Thoracic aorta (tissue), 2 donors: ENCODE results near the gene MED25. TPM values are rescaled to one million over a fixed set of nuclear protein-coding genes. Genes with fewer than 3 reads are reported as not detected.

Experiments
- ATAC-seq: fragments of 150-250 bp; one replicate; pipeline ENCODE4 v1.8.0; 2017; ENCODE audit warnings: low read depth; ENCODE audit not compliant: insufficient number of reproducible peaks, low FRiP score
- DNase-seq: peaks from one replicate; pipeline ENCODE4 v3.0.0-alpha.2; 2020; ENCODE audit warnings: low spot score
- H3K27ac ChIP-seq, 2 donors: fragments of 200-600 bp; sonication (generic); 1 replicate in 1 of 2; 2 replicates in 1 of 2; pipeline ENCODE4 v1.5.1; 2016; ENCODE audit warnings: mild to moderate bottlenecking in 2 of 2, moderate library complexity in 2 of 2
- H3K27me3 ChIP-seq: fragments of 200-600 bp; sonication (generic); replicated peaks from 2 replicates; pipeline ENCODE4 v1.6.0; 2016; ENCODE audit warnings: mild to moderate bottlenecking; ENCODE audit not compliant: insufficient read depth
- H3K36me3 ChIP-seq: fragments of 200-600 bp; sonication (generic); one replicate; pipeline ENCODE4 v1.5.1; 2016
- H3K4me1 ChIP-seq, 2 donors: fragments of 200-600 bp; sonication (generic); 1 replicate in 1 of 2; 2 replicates in 1 of 2; pipeline versions ENCODE4 v1.5.1 to v1.6.0; 2016; ENCODE audit warnings: low read depth in 2 of 2, mild to moderate bottlenecking in 1 of 2; ENCODE audit not compliant: control insufficient read depth in 1 of 2
- H3K4me3 ChIP-seq: fragments of 200-600 bp; sonication (generic); 2 replicates; pipeline ENCODE4 v1.5.1; 2016; ENCODE audit warnings: mild to moderate bottlenecking
- H3K9me3 ChIP-seq: fragments of 200-600 bp; sonication (generic); 2 replicates; pipeline ENCODE4 v1.5.1; 2016
- total RNA-seq, 2 donors: library from RNA; depleted of rRNA; stranded (reverse); fragments of >200 nt; gene quantifications; one replicate each; pipeline versions ENCODE4 v1.1.0 to v1.2.3, GENCODE V29; 2016
- TF ChIP-seq, protein P1 (sequence below): fragments of 200-600 bp; sonication (generic); IDR thresholded peaks from one replicate; pipeline ENCODE4 v1.5.1; 2019; ENCODE audit warnings: antibody characterized with exemption

Gene MED25
- total RNA-seq, 2 donors from 2014 or later: 29.8 to 37.0 TPM

DNA sequence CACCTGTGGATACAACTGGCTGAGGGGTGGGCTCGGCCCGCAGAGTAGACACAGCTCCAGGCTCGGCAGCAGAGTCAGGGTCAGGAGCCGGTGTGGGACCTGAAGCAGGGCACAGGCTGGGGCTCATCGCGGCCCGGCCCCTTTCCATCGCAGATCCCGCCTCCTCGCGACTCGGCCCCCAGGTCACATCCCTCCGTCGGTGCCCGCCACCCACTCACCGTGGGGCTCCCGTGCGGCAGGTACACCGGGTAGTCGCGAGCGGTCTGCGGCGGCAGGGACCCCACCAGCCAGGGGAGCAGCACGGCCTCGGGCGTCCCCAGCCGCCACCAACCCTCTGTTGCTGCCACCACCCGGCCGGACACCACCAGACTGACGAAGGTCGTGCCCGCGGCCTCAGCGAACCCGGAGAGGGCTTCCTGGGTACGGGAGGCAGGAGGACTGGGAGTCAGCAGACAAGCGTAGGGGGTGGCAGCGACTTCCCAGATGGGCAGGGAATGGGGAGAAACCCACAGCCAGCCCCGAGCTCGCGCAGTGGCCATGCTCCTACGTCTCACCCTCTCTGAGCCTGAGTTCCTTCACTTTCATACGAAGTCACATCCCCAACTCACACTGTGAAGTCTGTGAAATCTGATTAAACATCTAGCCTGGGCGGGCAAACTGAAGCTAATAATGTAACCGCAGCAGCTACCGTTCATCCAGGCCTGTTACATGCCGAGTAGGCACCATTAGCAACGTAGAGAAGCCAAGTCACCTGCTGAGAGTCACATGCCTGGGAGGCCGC, 8.7 kb upstream of the MED25 start:
- peak overlapping the region; percentile 69 to 73 for H3K27ac ChIP-seq
- H3K27me3 ChIP-seq: no peaks in the 10 kb centered on the region
- TF ChIP-seq, protein P1, sequence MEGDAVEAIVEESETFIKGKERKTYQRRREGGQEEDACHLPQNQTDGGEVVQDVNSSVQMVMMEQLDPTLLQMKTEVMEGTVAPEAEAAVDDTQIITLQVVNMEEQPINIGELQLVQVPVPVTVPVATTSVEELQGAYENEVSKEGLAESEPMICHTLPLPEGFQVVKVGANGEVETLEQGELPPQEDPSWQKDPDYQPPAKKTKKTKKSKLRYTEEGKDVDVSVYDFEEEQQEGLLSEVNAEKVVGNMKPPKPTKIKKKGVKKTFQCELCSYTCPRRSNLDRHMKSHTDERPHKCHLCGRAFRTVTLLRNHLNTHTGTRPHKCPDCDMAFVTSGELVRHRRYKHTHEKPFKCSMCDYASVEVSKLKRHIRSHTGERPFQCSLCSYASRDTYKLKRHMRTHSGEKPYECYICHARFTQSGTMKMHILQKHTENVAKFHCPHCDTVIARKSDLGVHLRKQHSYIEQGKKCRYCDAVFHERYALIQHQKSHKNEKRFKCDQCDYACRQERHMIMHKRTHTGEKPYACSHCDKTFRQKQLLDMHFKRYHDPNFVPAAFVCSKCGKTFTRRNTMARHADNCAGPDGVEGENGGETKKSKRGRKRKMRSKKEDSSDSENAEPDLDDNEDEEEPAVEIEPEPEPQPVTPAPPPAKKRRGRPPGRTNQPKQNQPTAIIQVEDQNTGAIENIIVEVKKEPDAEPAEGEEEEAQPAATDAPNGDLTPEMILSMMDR: no peak
- H3K4me3 ChIP-seq: peak overlapping the region; percentile 95
- DNase-seq: no peak
- H3K9me3 ChIP-seq: no peaks in the 10 kb centered on the region
- peaks cover 14% of the 10 kb centered on the region for H3K36me3 ChIP-seq
- H3K4me1 ChIP-seq: peaks cover 14 to 31% of the 10 kb centered on the region in 2 donors
- ATAC-seq: no peak

DNA sequence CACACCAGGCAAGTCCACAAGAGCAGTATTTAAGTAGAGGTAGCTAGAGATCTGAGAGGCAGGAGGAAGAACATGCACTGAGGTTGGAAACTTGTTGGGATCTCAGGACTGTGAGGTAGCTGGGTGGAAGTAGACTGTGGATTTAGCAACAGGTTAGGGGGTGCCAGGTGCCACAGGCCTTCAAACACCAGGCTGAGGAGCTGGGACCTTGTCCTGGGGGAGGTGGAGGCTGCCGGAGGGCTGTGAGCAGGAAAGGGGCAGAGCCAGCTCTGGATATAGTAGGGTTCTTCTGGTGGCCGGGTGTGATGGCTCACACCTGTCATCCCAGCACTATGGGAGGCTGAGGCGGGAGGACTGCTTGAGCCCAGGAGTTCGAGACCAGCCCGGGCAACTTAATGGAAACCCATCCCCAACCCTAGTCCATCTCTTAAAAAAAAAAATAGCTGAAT, 8.1 kb upstream of the MED25 start:
- H3K27ac ChIP-seq: peak overlapping the region; percentile 69 to 73
- H3K36me3 ChIP-seq: peaks cover 8% of the 10 kb centered on the region
- H3K4me1 ChIP-seq: peaks cover 14 to 33% of the 10 kb centered on the region in 2 donors
- peak overlapping the region; percentile 95 for H3K4me3 ChIP-seq
- no peaks in the 10 kb centered on the region for H3K27me3 ChIP-seq
- DNase-seq: no peak
- no peaks in the 10 kb centered on the region for H3K9me3 ChIP-seq
- no peak for ATAC-seq
- TF ChIP-seq, protein P1: no peak

DNA sequence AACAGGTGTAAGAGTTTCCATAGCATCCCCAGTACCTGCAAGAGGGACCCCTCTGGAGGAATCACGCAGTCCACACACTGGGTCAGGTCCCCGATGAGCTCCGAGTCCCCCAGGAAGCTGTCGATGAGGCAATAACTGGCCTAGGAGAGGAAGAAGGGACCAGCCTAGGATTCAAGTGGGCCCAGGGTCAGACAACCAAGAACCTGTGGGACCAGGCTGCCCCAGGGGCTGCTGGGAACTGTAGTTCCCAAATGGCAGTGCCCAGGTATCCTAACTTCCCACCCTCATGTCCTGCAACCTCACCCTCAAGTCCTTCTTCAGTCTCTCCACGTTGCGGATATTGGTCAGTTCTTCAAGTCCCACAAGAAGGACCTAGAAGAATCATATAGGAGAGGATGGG, 6.8 kb upstream of the MED25 start:
- TF ChIP-seq, protein P1: no peak
- Histone ChIP-seq H3K27me3 (no peaks in the 10 kb centered on the region), H3K4me1 (peaks cover 14 to 33% of the 10 kb centered on the region in 2 donors), H3K9me3 (no peaks in the 10 kb centered on the region), H3K36me3 (peaks cover 4% of the 10 kb centered on the region), H3K27ac (no peak overlapping the region), H3K4me3 (no peak overlapping the region)
- DNase-seq (no peak), ATAC-seq (no peak)

DNA sequence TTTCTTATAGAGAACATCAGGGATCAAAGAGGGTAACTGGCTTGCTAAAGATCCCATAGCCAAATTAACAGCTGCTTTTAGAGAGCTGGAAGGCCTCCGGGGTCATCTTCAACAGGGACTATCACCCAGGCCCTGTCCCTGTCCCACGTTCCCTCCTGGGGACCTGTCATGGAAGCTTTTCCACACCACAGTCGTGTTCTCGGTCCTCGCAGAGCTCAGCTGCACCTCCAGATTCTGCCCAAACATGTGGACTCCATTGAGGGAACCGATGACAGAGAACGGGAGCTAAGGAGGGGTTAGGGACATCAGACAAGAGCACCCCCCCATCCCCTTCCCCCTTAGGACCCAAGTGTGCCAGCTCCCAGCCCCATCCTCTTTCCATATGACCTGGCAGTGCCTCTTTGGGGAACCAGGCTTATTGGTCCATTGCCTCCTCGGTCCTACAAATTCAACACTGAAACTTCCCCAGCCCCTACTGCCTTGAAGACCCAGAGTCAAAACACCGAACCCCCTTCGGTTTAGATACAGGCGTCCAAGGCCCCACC, 5.6 kb upstream of the MED25 start:
- Histone ChIP-seq H3K27ac (peak overlapping the region; percentile 73 to 84), H3K36me3 (peaks cover under 1% of the 10 kb centered on the region), H3K4me1 (peaks cover 18 to 33% of the 10 kb centered on the region in 2 donors), H3K4me3 (peak overlapping the region; percentile 83), H3K27me3 (no peaks in the 10 kb centered on the region), H3K9me3 (no peaks in the 10 kb centered on the region)
- no peak for DNase-seq
- TF ChIP-seq, protein P1: no peak
- ATAC-seq: no peak

DNA sequence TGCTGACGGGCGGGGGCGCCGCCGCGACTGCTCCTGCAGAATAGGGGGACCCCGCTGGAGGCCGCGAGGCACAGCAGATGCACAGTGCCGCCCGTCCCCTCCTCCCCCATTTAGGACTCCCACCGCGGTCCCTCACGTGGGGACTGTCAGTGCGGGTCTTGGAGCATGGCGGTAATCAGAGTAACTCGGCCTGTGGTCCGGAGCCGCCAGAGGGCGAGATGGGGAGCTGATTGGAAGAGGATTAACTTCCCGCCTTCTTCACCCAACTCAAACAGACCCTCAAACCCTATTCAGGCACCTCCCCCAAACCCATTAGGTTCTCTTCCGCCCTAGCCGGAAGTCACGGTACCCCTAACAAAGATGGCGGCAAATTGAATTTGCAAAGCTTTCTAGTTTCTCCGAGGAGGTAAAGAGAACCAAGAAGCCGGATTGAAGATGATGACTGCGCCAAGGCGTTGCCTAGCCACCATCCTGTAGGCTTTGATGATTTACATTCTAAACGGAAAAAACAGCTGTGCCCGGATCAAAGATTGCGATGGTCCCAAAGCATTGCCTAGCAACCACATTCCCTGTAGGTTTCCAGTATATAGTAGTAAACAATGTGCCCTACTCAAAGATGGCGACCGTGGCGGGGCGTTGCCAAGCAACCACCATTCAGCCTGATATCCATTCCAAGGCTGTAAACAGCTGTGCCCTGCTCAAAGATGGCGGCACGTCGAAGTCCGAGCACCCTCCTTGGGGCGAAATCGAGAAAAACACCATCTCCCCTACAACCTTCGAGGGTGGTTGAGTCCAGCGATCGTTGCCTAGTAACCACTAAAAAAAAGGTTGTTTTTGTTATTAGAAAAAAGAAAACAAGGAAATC, 4.9 kb upstream of the MED25 start, which contains the start of gene FUZ:
FUZ (minus strand) TSS at position 296 of the 865 bp plus-strand sequence; CDS start at position 110, 186 bp downstream.
- DNase-seq (peak; percentile 91), ATAC-seq (peak; percentile 49)
- Histone ChIP-seq H3K4me1 (peaks cover 18 to 33% of the 10 kb centered on the region in 2 donors), H3K4me3 (peak within 1 kb of the TSS; percentile 83), H3K36me3 (no peaks in the 10 kb centered on the region), H3K27me3 (no peaks in the 10 kb centered on the region), H3K27ac (peak within 1 kb of the TSS; percentile 73 to 84), H3K9me3 (no peaks in the 10 kb centered on the region)
- TF ChIP-seq, protein P1: no peak
